Measurements from ENCODE around the gene PYDC1. TPM values are rescaled to one million over a fixed set of nuclear protein-coding genes. Genes with fewer than 3 reads are reported as not detected.

The PYDC1 gene
- not detected in 2 replicates for total RNA-seq

GRCh38 chr16:31216422-31217135, at the start of gene PYDC1:
Gene PYDC1, minus strand, starts transcription at chr16:31217135. Its CDS starts 107 bp downstream, at chr16:31217028.

GRCh38 chr16:31213877-31214707, 2.8 kb downstream of the PYDC1 start, which contains the start of gene TRIM72:
Gene TRIM72, plus strand, starts transcription at chr16:31214119. Its CDS starts 620 bp downstream, at chr16:31214739.

GRCh38 chr16:31202414-31203375, 14.2 kb downstream of the PYDC1 start, which contains the start of gene PYCARD:
Gene PYCARD, minus strand, starts transcription at chr16:31202760. Its CDS starts 70 bp downstream, at chr16:31202690.

DNA sequence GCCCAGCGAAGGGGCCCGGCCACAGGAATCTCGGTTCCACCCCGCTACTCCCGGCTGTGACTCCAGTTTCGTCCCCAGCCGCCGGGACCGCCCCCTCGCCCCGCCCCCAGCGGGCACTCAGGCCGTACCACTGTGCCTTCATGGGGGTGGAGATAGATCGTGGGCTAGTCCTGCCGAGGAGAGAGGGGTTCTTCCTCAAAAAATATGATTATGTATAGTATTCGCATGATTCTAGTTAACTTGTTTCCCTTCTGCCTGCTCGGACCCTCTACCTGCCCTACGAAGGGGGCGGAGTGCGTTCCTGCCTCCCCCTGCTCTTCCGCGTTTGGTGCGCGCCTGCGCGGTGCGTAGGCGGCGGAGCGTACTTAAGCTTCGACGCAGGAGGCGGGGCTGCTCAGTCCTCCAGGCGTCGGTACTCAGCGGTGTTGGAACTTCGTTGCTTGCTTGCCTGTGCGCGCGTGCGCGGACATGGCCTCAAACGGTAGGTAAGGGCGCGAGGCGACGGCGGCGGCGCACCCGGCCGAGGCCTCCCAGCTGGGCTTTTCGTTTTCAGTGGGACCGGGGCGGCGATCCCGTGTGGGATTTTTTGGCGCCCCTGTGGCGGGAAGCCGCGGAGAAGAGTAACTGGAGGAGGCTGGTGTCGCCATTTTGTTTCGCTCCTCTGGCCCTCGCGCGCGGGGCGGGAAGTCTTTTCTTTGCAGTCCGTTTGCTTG, 37.0 kb downstream of the PYDC1 start, which contains the start of gene FUS:
Gene FUS (plus strand): TSS at position 393 of the 713 bp plus-strand sequence. CDS start 76 bp downstream, at position 469.

Other genes with a start within 250 kb of the PYDC1 start
- 17.3 and 22.2 TPM in 2 replicates for gene HSD3B7, start 231.9 kb downstream of the PYDC1 start, total RNA-seq
- 1.1 TPM in 1 of 2 replicates, not detected in the other for gene STX1B, start 206.5 kb downstream of the PYDC1 start, total RNA-seq
- 19.3 and 35.1 TPM in 2 replicates for gene STX4, start 183.6 kb downstream of the PYDC1 start, total RNA-seq
- gene ZNF668, start 142.9 kb downstream of the PYDC1 start, total RNA-seq: 5.7 and 6.3 TPM in 2 replicates
- gene ZNF646, start 142.7 kb downstream of the PYDC1 start, total RNA-seq: 7.8 and 16.0 TPM in 2 replicates
- 0.81 and 1.6 TPM in 2 replicates for gene PRSS53, start 128.2 kb downstream of the PYDC1 start, total RNA-seq
- gene VKORC1, start 122.3 kb downstream of the PYDC1 start, total RNA-seq: 59.1 and 60.7 TPM in 2 replicates
- gene BCKDK, start 108.7 kb downstream of the PYDC1 start, total RNA-seq: 12.3 and 19.4 TPM in 2 replicates
- gene KAT8, start 99.5 kb downstream of the PYDC1 start, total RNA-seq: 27.8 and 36.9 TPM in 2 replicates
- gene PRSS8, start 81.4 kb downstream of the PYDC1 start, total RNA-seq: not detected in 2 replicates
- gene PRSS36, start 67.1 kb downstream of the PYDC1 start, total RNA-seq: 0.31 TPM in 1 of 2 replicates, not detected in the other
- gene FUS, start 37.0 kb downstream of the PYDC1 start, total RNA-seq: 29.5 and 62.4 TPM in 2 replicates
- gene PYCARD, start 14.4 kb downstream of the PYDC1 start, total RNA-seq: 39.4 and 93.4 TPM in 2 replicates
- not detected in 2 replicates for gene TRIM72, start 3.0 kb downstream of the PYDC1 start, total RNA-seq
- gene ITGAM, start 42.8 kb upstream of the PYDC1 start, total RNA-seq: 0.25 TPM in 1 of 2 replicates, not detected in the other
- gene ITGAX, start 138.0 kb upstream of the PYDC1 start, total RNA-seq: 0.16 and 0.31 TPM in 2 replicates
- gene ITGAD, start 176.2 kb upstream of the PYDC1 start, total RNA-seq: not detected in 2 replicates
- gene COX6A2, start 211.2 kb upstream of the PYDC1 start, total RNA-seq: not detected in 2 replicates
- gene ZNF843, start 225.7 kb upstream of the PYDC1 start, total RNA-seq: under 0.01 and 0.06 TPM in 2 replicates
- gene ARMC5, start 242.4 kb upstream of the PYDC1 start, total RNA-seq: 11.8 and 14.4 TPM in 2 replicates

Measured in bladder microvascular endothelial cell (primary cell).